Measurements from ENCODE around the gene RIMS3.
"Not testable (repeated sequence)": the region's sequence is repeated elsewhere in the genome, so short reads cannot be mapped to it uniquely, and the experiment has no call there.

The RIMS3 gene

GRCh38 chr1:40607921-40608320, 57.6 kb downstream of the RIMS3 start:
- H3K4me3 ChIP-seq (ENCODE audit: low read length): no peak overlapping the region
- H3K36me3 ChIP-seq (ENCODE audit: insufficient read depth, low read length): no peaks in the 10 kb centered on the region
- no peak overlapping the region for H2AFZ ChIP-seq (ENCODE audit: low read depth, low read length)
- peaks cover 3% of the 10 kb centered on the region for H3K27me3 ChIP-seq (ENCODE audit: insufficient read depth, low read length)
- no peaks in the 10 kb centered on the region for H3K4me1 ChIP-seq (ENCODE audit: insufficient read depth, low read length)
- H3K9me3 ChIP-seq (ENCODE audit: low read length): no peaks in the 10 kb centered on the region

- H3K27me3 ChIP-seq (ENCODE audit: insufficient read depth, low read length): peaks cover 3% of the 10 kb centered on the region
- no peaks in the 10 kb centered on the region for H3K36me3 ChIP-seq (ENCODE audit: insufficient read depth, low read length)
- no peak overlapping the region for H2AFZ ChIP-seq (ENCODE audit: low read depth, low read length)
- no peaks in the 10 kb centered on the region for H3K9me3 ChIP-seq (ENCODE audit: low read length)
- H3K4me3 ChIP-seq (ENCODE audit: low read length): no peak overlapping the region
- H3K4me1 ChIP-seq (ENCODE audit: insufficient read depth, low read length): no peaks in the 10 kb centered on the region
These were observed 58.5 kb downstream of the RIMS3 start for GRCh38 chr1:40606978-40607377.

- H3K4me1 ChIP-seq (ENCODE audit: insufficient read depth, low read length): no peaks in the 10 kb centered on the region
- peaks cover 3% of the 10 kb centered on the region for H3K27me3 ChIP-seq (ENCODE audit: insufficient read depth, low read length)
- H3K36me3 ChIP-seq (ENCODE audit: insufficient read depth, low read length): no peaks in the 10 kb centered on the region
- H3K9me3 ChIP-seq (ENCODE audit: low read length): no peaks in the 10 kb centered on the region
- no peak overlapping the region for H2AFZ ChIP-seq (ENCODE audit: low read depth, low read length)
- no peak overlapping the region for H3K4me3 ChIP-seq (ENCODE audit: low read length)
These were observed 59.3 kb downstream of the RIMS3 start for GRCh38 chr1:40606194-40606593.

- Histone ChIP-seq H2AFZ (ENCODE audit: low read depth, low read length) (no peak overlapping the region), H3K36me3 (ENCODE audit: insufficient read depth, low read length) (no peaks in the 10 kb centered on the region), H3K27me3 (ENCODE audit: insufficient read depth, low read length) (no peaks in the 10 kb centered on the region), H3K9me3 (ENCODE audit: low read length) (no peaks in the 10 kb centered on the region), H3K4me3 (ENCODE audit: low read length) (no peak overlapping the region), H3K4me1 (ENCODE audit: insufficient read depth, low read length) (no peaks in the 10 kb centered on the region)
These were observed 65.6 kb downstream of the RIMS3 start for GRCh38 chr1:40599926-40600325.

GRCh38 chr1:40595623-40596022, 69.9 kb downstream of the RIMS3 start:
- Histone ChIP-seq H3K9me3 (ENCODE audit: low read length) (no peaks in the 10 kb centered on the region), H3K4me3 (ENCODE audit: low read length) (no peak overlapping the region), H2AFZ (ENCODE audit: low read depth, low read length) (no peak overlapping the region), H3K4me1 (ENCODE audit: insufficient read depth, low read length) (no peaks in the 10 kb centered on the region), H3K36me3 (ENCODE audit: insufficient read depth, low read length) (no peaks in the 10 kb centered on the region), H3K27me3 (ENCODE audit: insufficient read depth, low read length) (no peaks in the 10 kb centered on the region)

GRCh38 chr1:40594187-40594531, 71.3 kb downstream of the RIMS3 start:
- H3K9me3 ChIP-seq (ENCODE audit: low read length): no peaks in the 10 kb centered on the region
- no peaks in the 10 kb centered on the region for H3K27me3 ChIP-seq (ENCODE audit: insufficient read depth, low read length)
- no peaks in the 10 kb centered on the region for H3K4me1 ChIP-seq (ENCODE audit: insufficient read depth, low read length)
- H2AFZ ChIP-seq (ENCODE audit: low read depth, low read length): no peak overlapping the region
- H3K4me3 ChIP-seq (ENCODE audit: low read length): no peak overlapping the region
- H3K36me3 ChIP-seq (ENCODE audit: insufficient read depth, low read length): no peaks in the 10 kb centered on the region

GRCh38 chr1:40593449-40594186, 71.9 kb downstream of the RIMS3 start:
- Histone ChIP-seq H3K4me1 (ENCODE audit: insufficient read depth, low read length) (no peaks in the 10 kb centered on the region), H3K36me3 (ENCODE audit: insufficient read depth, low read length) (no peaks in the 10 kb centered on the region), H3K4me3 (ENCODE audit: low read length) (no peak overlapping the region), H2AFZ (ENCODE audit: low read depth, low read length) (no peak overlapping the region), H3K9me3 (ENCODE audit: low read length) (no peaks in the 10 kb centered on the region), H3K27me3 (ENCODE audit: insufficient read depth, low read length) (no peaks in the 10 kb centered on the region)

GRCh38 chr1:40592107-40592803, 73.2 kb downstream of the RIMS3 start:
- Histone ChIP-seq H3K27me3 (ENCODE audit: insufficient read depth, low read length) (no peaks in the 10 kb centered on the region), H3K4me1 (ENCODE audit: insufficient read depth, low read length) (no peaks in the 10 kb centered on the region), H3K4me3 (ENCODE audit: low read length) (no peak overlapping the region), H3K9me3 (ENCODE audit: low read length) (no peaks in the 10 kb centered on the region), H2AFZ (ENCODE audit: low read depth, low read length) (no peak overlapping the region), H3K36me3 (ENCODE audit: insufficient read depth, low read length) (no peaks in the 10 kb centered on the region)

- no peak overlapping the region for H2AFZ ChIP-seq (ENCODE audit: low read depth, low read length)
- H3K4me1 ChIP-seq (ENCODE audit: insufficient read depth, low read length): no peaks in the 10 kb centered on the region
- H3K27me3 ChIP-seq (ENCODE audit: insufficient read depth, low read length): peaks cover 3% of the 10 kb centered on the region
- no peaks in the 10 kb centered on the region for H3K9me3 ChIP-seq (ENCODE audit: low read length)
- H3K36me3 ChIP-seq (ENCODE audit: insufficient read depth, low read length): no peaks in the 10 kb centered on the region
- no peak overlapping the region for H3K4me3 ChIP-seq (ENCODE audit: low read length)
These were observed 76.9 kb downstream of the RIMS3 start for GRCh38 chr1:40588586-40588985.

GRCh38 chr1:40583980-40584379, 81.5 kb downstream of the RIMS3 start:
- Histone ChIP-seq H3K9me3 (ENCODE audit: low read length) (no peaks in the 10 kb centered on the region), H3K4me1 (ENCODE audit: insufficient read depth, low read length) (no peaks in the 10 kb centered on the region), H3K4me3 (ENCODE audit: low read length) (no peak overlapping the region), H3K27me3 (ENCODE audit: insufficient read depth, low read length) (peaks cover 4% of the 10 kb centered on the region), H3K36me3 (ENCODE audit: insufficient read depth, low read length) (no peaks in the 10 kb centered on the region), H2AFZ (ENCODE audit: low read depth, low read length) (no peak overlapping the region)

- H3K27me3 ChIP-seq (ENCODE audit: insufficient read depth, low read length): peaks cover 4% of the 10 kb centered on the region
- H3K4me3 ChIP-seq (ENCODE audit: low read length): no peak overlapping the region
- H3K9me3 ChIP-seq (ENCODE audit: low read length): no peaks in the 10 kb centered on the region
- no peaks in the 10 kb centered on the region for H3K4me1 ChIP-seq (ENCODE audit: insufficient read depth, low read length)
- H2AFZ ChIP-seq (ENCODE audit: low read depth, low read length): no peak overlapping the region
- no peaks in the 10 kb centered on the region for H3K36me3 ChIP-seq (ENCODE audit: insufficient read depth, low read length)
These were observed 83.4 kb downstream of the RIMS3 start for GRCh38 chr1:40582116-40582515.

- H3K4me1 ChIP-seq (ENCODE audit: insufficient read depth, low read length): no peaks in the 10 kb centered on the region
- H3K4me3 ChIP-seq (ENCODE audit: low read length): no peak overlapping the region
- H3K9me3 ChIP-seq (ENCODE audit: low read length): no peaks in the 10 kb centered on the region
These were observed 90.1 kb downstream of the RIMS3 start for GRCh38 chr1:40575336-40575735.

GRCh38 chr1:40574805-40575204, 90.7 kb downstream of the RIMS3 start:
- not testable (repeated sequence) for H3K27me3 ChIP-seq (ENCODE audit: insufficient read depth, low read length); H2AFZ ChIP-seq (ENCODE audit: low read depth, low read length)

More at GRCh38 chr1:40575336-40575735, 90.1 kb downstream of the RIMS3 start:
- no peaks in the 10 kb centered on the region for H3K36me3 ChIP-seq (ENCODE audit: insufficient read depth, low read length)
- no peaks in the 10 kb centered on the region for H3K27me3 ChIP-seq (ENCODE audit: insufficient read depth, low read length)
- H2AFZ ChIP-seq (ENCODE audit: low read depth, low read length): no peak overlapping the region

More at GRCh38 chr1:40574805-40575204, 90.7 kb downstream of the RIMS3 start:
- not testable (repeated sequence) for H3K4me1 ChIP-seq (ENCODE audit: insufficient read depth, low read length); H3K4me3 ChIP-seq (ENCODE audit: low read length); H3K9me3 ChIP-seq (ENCODE audit: low read length); H3K36me3 ChIP-seq (ENCODE audit: insufficient read depth, low read length)

Measured in neuron (in vitro differentiated cells).